H54 (cell line): ENCODE measurements around the gene SIM2.

Experiments used
- DNase-seq: peaks from one replicate; pipeline ENCODE4 v3.0.0; 2011; ENCODE audit warnings: low spot score, mixed read lengths; ENCODE audit not compliant: insufficient read length
- FAIRE-seq: peaks from 3 replicates; lab custom pipeline; 2011; peaks lifted over from hg19 to GRCh38; lab: Jason Lieb, UNC
- POLR2A ChIP-seq: IDR thresholded peaks from 2 replicates; pipeline ENCODE4 v1.6.1; 2011; ENCODE audit warnings: low read depth, mild to moderate bottlenecking, low read length

Gene SIM2

GRCh38 chr21:36709030-36709867, 10.3 kb downstream of the SIM2 start:
- no peak for TF ChIP-seq POLR2A
- DNase-seq = no peak
- no peak for FAIRE-seq

- TF ChIP-seq POLR2A = no peak
- no peak for FAIRE-seq
Measured at GRCh38 chr21:36709868-36710728, 11.2 kb downstream of the SIM2 start.

GRCh38 chr21:36710729-36711048, 11.8 kb downstream of the SIM2 start:
- no peak for FAIRE-seq

More at GRCh38 chr21:36709868-36710728, 11.2 kb downstream of the SIM2 start:
- no peak for DNase-seq

GRCh38 chr21:36713746-36714145, 14.8 kb downstream of the SIM2 start:
- no peak for TF ChIP-seq POLR2A
- FAIRE-seq (no peak), DNase-seq (no peak)

More at GRCh38 chr21:36710729-36711048, 11.8 kb downstream of the SIM2 start:
- no peak for DNase-seq
- TF ChIP-seq POLR2A = no peak

GRCh38 chr21:36716387-36716786, 17.5 kb downstream of the SIM2 start:
- FAIRE-seq = no peak
- DNase-seq = no peak
- no peak for TF ChIP-seq POLR2A

- no peak for FAIRE-seq
- no peak for DNase-seq
- TF ChIP-seq POLR2A = no peak
Measured at GRCh38 chr21:36716836-36717235, 17.9 kb downstream of the SIM2 start.

- no peak for TF ChIP-seq POLR2A
- DNase-seq = no peak
- no peak for FAIRE-seq
Measured at GRCh38 chr21:36717976-36718375, 19.1 kb downstream of the SIM2 start.

GRCh38 chr21:36718951-36719501, 20.1 kb downstream of the SIM2 start:
- FAIRE-seq (no peak), DNase-seq (no peak)
- no peak for TF ChIP-seq POLR2A

- no peak for TF ChIP-seq POLR2A
- DNase-seq (no peak), FAIRE-seq (no peak)
Measured at GRCh38 chr21:36719614-36720013, 20.7 kb downstream of the SIM2 start.

GRCh38 chr21:36721817-36722216, 22.9 kb downstream of the SIM2 start:
- FAIRE-seq (no peak), DNase-seq (no peak)
- TF ChIP-seq POLR2A = no peak

- DNase-seq = no peak
- no peak for FAIRE-seq
- no peak for TF ChIP-seq POLR2A
Measured at GRCh38 chr21:36722370-36723368, 23.8 kb downstream of the SIM2 start.

- DNase-seq (no peak), FAIRE-seq (no peak)
- TF ChIP-seq POLR2A = no peak
Measured at GRCh38 chr21:36723371-36723881, 24.5 kb downstream of the SIM2 start.

GRCh38 chr21:36724660-36725059, 25.7 kb downstream of the SIM2 start:
- no peak for DNase-seq
- FAIRE-seq = no peak
- no peak for TF ChIP-seq POLR2A
